Heart left ventricle (tissue), 16 donors: ENCODE measurements around the gene DDA1. TPM values are rescaled to one million over a fixed set of nuclear protein-coding genes. Genes with fewer than 3 reads are reported as not detected.

Experiments used
- ATAC-seq, 4 donors: fragments of 200-7000 bp; cut with Tn5 transposase; one replicate each; pipeline ENCODE4 v1.9.1; 2020 to 2022; ENCODE audit warnings: moderate library complexity in 4 of 4, mild to moderate bottlenecking in 3 of 4, moderate number of reproducible peaks in 1 of 4
- DNase-seq, 5 donors: peaks; one replicate each; pipeline ENCODE4 v3.0.0-alpha.2; 2020
- H3K27ac ChIP-seq, 12 donors: fragments of 200-600 bp; sonication (generic) in 4 of 12; one replicate each; pipeline versions ENCODE4 v1.5.0 to v1.8.0; 2016 to 2022; ENCODE audit warnings: mild to moderate bottlenecking in 2 of 12
- H3K27me3 ChIP-seq, 9 donors: fragments of 200-600 bp; sonication (generic) in 2 of 9; one replicate each; pipeline versions ENCODE4 v1.5.1 to v1.8.0; 2016 to 2022; ENCODE audit warnings: mild to moderate bottlenecking in 3 of 9
- H3K36me3 ChIP-seq, 9 donors: fragments of 200-600 bp; sonication (generic) in 2 of 9; one replicate each; pipeline versions ENCODE4 v1.5.0 to v1.8.0; 2018 to 2022; ENCODE audit warnings: mild to moderate bottlenecking in 2 of 9
- H3K4me1 ChIP-seq, 12 donors: fragments of 200-600 bp; sonication (generic) in 4 of 12; one replicate each; pipeline versions ENCODE4 v1.5.0 to v1.8.0; 2016 to 2022; ENCODE audit warnings: mild to moderate bottlenecking in 3 of 12
- H3K4me3 ChIP-seq, 12 donors: fragments of 200-600 bp; sonication (generic) in 4 of 12; one replicate each; pipeline versions ENCODE4 v1.5.0 to v1.8.0; 2017 to 2022; ENCODE audit warnings: mild to moderate bottlenecking in 9 of 12, moderate library complexity in 4 of 12
- H3K9me3 ChIP-seq, 12 donors: fragments of 200-600 bp; sonication (generic) in 4 of 12; one replicate each; pipeline versions ENCODE4 v1.5.0 to v1.8.0; 2016 to 2022; ENCODE audit warnings: mild to moderate bottlenecking in 1 of 12
- POLR2A ChIP-seq, 2 donors: fragments of 450-650 bp; IDR thresholded peaks; one replicate each; pipeline ENCODE4 v1.6.1; 2017; ENCODE audit warnings: antibody characterized with exemption in 2 of 2, mild to moderate bottlenecking in 2 of 2, moderate library complexity in 2 of 2
- WGBS, 4 donors: extraction: QIAGEN DNeasy Blood & Tissue Kit in 2 of 4; methylation state at CpG; one replicate each; pipeline versions ENCODE4 v1.1.5 to v1.1.7; 2013 to 2018; 5-methylcytosine and 5-hydroxymethylcytosine counted together
- intact Hi-C, 10 donors: fragments of 100-400 bp; cut with DNase I; formaldehyde crosslinking; loops; one replicate each; pipeline versions ENCODE4 v1.11.1 to v1.14.2; 2022
- polyA plus RNA-seq, 2 donors: library from polyadenylated mRNA; stranded (reverse); fragments of 200-250 nt; gene quantifications; one replicate each; pipeline ENCODE4 v1.2.3, GENCODE V29; 2013
- total RNA-seq, 9 donors: library from RNA; depleted of rRNA in 2 of 9; stranded (reverse); fragments of >200 nt in 2 of 9; fragmentation: NEBNext Ultra II Directional in 3 of 9; extraction: Animal tissue kit (Norgen Biotek cat#: 25700) in 3 of 9; gene quantifications; one replicate each; pipeline versions ENCODE4 v1.1.0 to v1.2.4, GENCODE V29; 2016 to 2023
- TF ChIP-seq, protein P1 (sequence below), 12 donors: fragments of 200-600 bp; sonication (generic) in 4 of 12; IDR thresholded peaks; one replicate each; pipeline versions ENCODE4 v1.5.0 to v1.8.0; 2018 to 2022; ENCODE audit warnings: antibody characterized with exemption in 12 of 12, mild to moderate bottlenecking in 5 of 12
- donor health status: ischemic (EF 13 %, LVEDD 7.1; RV severe dilation, severe dysfunction).
- donor health status: healthy with polysubstance abuse.
- donor health status: DM: no; HTN: yes; CAD: no.
- donor health status: DM: no; HTN: no; CAD: no.
- donor health status: ischemic (EF 25% LVEDD 6.9; RV normal size, moderate dysfunction).
- donor health status: ischemic (EF 25% LVEDD 5.7; RV mildly dilated, moderate dysfunction).
- donor health status: healthy.
- donor health status: DM: yes; HTN: yes; CAD: no.
- donor health status: ischemic (EF 35%, LVEDD 5.7; RV mildly dilated, moderate dysfunction).
- donor health status: nonischemic (EF 11% LVEDD 7.7; RV severe dilation, severe dysfunction).
- donor health status: DM: yes; HTN: yes; CAD: no.
- donor health status: PGD.
- donor health status: ischemic (EF 29% LVEDD 5.4; RV normal size, mild dysfunction).
- donor health status: nonischemic (EF 23%, LVEDD 6.1; RV moderate dilation, normal function).

Gene DDA1
- total and polyA plus RNA-seq, 11 donors: 13.9 to 84.6 (median 36.5) TPM

DNA sequence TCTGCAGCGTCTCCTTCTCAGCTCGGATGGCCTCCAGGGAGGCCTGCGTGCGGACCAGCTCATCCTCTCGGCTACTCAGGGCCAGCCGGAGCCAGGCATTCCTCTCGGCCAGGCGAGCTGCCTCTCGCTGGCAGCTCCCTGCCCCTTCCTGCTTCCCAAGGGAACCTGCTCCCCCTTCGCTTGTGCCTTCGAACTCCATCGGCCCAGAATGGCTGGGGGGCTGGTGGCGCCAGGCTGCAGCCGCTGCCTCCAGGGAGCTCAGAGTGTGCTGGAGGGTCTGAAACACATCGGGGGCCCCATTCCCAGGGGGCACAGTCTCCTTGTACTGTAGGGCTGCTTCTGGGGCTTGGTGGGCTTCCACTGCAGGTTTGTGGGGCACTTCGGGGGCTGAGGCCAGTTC, 46.8 kb upstream of the DDA1 start:
- peaks cover 0 to 15% (median 7%) of the 10 kb centered on the region in 12 donors for H3K4me1 ChIP-seq
- no peak for TF ChIP-seq POLR2A (IDR thresholded peaks at IDR 0.05)
- TF ChIP-seq, protein P1, sequence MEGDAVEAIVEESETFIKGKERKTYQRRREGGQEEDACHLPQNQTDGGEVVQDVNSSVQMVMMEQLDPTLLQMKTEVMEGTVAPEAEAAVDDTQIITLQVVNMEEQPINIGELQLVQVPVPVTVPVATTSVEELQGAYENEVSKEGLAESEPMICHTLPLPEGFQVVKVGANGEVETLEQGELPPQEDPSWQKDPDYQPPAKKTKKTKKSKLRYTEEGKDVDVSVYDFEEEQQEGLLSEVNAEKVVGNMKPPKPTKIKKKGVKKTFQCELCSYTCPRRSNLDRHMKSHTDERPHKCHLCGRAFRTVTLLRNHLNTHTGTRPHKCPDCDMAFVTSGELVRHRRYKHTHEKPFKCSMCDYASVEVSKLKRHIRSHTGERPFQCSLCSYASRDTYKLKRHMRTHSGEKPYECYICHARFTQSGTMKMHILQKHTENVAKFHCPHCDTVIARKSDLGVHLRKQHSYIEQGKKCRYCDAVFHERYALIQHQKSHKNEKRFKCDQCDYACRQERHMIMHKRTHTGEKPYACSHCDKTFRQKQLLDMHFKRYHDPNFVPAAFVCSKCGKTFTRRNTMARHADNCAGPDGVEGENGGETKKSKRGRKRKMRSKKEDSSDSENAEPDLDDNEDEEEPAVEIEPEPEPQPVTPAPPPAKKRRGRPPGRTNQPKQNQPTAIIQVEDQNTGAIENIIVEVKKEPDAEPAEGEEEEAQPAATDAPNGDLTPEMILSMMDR (IDR thresholded peaks at IDR 0.05): no peak
- WGBS, 4 donors: 52 to 68% (median 61%) methylated on average over 11 to 16 of the region's 16 CpGs

DNA sequence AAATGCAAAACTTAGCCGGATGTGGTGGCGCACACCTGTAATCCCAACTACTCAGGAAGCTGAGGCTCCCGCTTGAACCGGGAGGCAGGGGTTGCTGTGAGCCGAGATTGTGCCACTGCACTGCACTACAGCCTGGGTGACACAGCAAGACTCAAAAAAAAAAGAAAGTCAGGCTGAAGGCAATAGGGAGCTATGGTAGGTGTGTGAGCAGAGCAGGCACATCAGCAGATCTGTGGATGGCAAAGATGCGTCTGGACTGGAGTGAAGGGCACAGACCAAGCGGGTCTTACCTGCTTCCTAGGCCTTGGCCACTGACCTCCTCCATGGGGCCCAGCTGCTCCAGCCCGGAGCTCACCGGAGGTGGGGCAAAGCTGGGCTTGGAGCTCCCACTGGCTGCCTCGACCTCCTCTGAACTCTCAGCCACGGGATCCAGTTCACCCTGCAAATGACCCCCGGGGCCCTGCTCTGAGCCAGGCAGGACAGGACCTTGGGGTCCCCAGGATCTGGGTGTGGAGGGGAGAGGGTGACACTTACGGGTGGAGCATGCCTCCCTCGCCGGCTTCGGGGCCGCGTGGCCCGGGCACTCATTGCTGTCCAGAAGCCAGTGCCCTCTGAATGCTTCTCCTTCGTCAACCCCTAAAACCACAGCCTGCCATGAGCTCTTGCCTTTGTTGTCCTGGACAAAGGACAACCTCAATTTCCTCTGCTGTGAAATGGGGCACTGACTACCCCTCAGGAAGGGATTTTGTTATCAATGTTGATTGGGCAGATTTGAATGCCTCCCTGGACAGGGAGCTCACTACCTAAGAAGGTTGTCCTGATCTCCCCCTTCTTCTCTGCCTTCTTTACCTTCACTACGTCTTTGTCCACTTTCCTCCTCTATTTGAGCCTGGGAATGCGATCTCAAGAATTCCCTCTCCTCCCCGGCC, 45.4 kb upstream of the DDA1 start:
- 62 to 75% (median 69%) methylated on average over 13 to 23 of the region's 23 CpGs for WGBS, 4 donors

More for the DNA sequence above, 46.8 kb upstream of the DDA1 start:
- intact Hi-C loops: loop anchor here in 3 of 10 donors (5.0 to 10.0 kb wide), 2 partner anchors 45 to 188 kb away; partner anchors contain the start of genes USE1 (in 2 of the 3), HAUS8 (in 1 of the 3) and MYO9B (in 1 of the 3)
- Histone ChIP-seq H3K9me3 (peaks cover 0 to 12% (median 2%) of the 10 kb centered on the region in 12 donors), H3K36me3 (peaks cover 0 to 29% (median 0%) of the 10 kb centered on the region in 9 donors), H3K4me3 (peak overlapping the region in 10 of 12 donors; percentile 29 to 83 (median 62)), H3K27me3 (no peaks in the 10 kb centered on the region), H3K27ac (peak overlapping the region in 7 of 12 donors; percentile 12 to 97 (median 90))
- ATAC-seq (no peak), DNase-seq (no peak)

DNA sequence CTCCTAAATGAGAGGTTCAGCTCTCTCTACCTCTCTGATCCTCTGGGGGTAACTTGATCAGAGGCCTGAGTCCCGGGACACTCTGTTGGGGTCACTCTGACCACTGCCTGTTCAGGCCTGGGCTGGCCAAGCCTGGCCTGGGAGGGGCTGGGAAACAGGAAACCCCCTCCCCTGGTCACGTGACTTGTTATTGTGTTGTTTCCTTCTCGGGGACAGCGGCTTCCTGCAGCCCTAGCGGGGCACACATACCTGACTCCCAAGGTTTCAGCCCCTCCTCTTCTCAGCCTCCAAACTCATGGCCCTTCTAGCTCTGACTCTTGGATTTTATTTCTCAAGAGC, 44.8 kb upstream of the DDA1 start, which contains the start of gene USHBP1:
Gene USHBP1, minus strand, starts transcription at position 105 of the 339 bp plus-strand sequence. CDS start 446 bp downstream, outside the sequence.
- Histone ChIP-seq H3K36me3 (peaks cover 0 to 18% (median 10%) of the 10 kb centered on the region in 9 donors), H3K9me3 (peaks cover 0 to 5% (median 0%) of the 10 kb centered on the region in 12 donors), H3K27ac (peak within 1 kb of the TSS; percentile 66 to 98 (median 88)), H3K27me3 (no peaks in the 10 kb centered on the region), H3K4me3 (peak within 1 kb of the TSS; percentile 29 to 83 (median 60)), H3K4me1 (peaks cover 0 to 23% (median 15%) of the 10 kb centered on the region in 12 donors)
- DNase-seq (peak in 4 of 5 donors; percentile 68 to 84 (median 77)), ATAC-seq (peak in 3 of 4 donors; percentile 17 to 62 (median 22))
- peak in 1 of 2 donors; percentile 80 for TF ChIP-seq POLR2A (IDR thresholded peaks at IDR 0.05)
- TF ChIP-seq, protein P1 (IDR thresholded peaks at IDR 0.05): no peak
- intact Hi-C loops: loop anchor here in 3 of 10 donors (5.0 to 10.0 kb wide), 2 partner anchors 47 to 190 kb away; partner anchors contain the start of genes USE1 (in 2 of the 3), HAUS8 (in 1 of the 3) and MYO9B (in 1 of the 3)
- 26 to 37% (median 33%) methylated on average over 5 of the region's 5 CpGs for WGBS, 4 donors

More for the DNA sequence above, 45.4 kb upstream of the DDA1 start:
- no peak for ATAC-seq
- Histone ChIP-seq H3K9me3 (peaks cover 0 to 11% (median 2%) of the 10 kb centered on the region in 12 donors), H3K27ac (peak overlapping the region; percentile 66 to 98 (median 88)), H3K36me3 (peaks cover 0 to 18% (median 4%) of the 10 kb centered on the region in 9 donors), H3K4me3 (peak overlapping the region; percentile 29 to 83 (median 60)), H3K27me3 (no peaks in the 10 kb centered on the region), H3K4me1 (peaks cover 0 to 23% (median 15%) of the 10 kb centered on the region in 12 donors)
- intact Hi-C loops: loop anchor here in 3 of 10 donors (5.0 to 10.0 kb wide), 2 partner anchors 47 to 189 kb away; partner anchors contain the start of genes USE1 (in 2 of the 3), HAUS8 (in 1 of the 3) and MYO9B (in 1 of the 3)
- TF ChIP-seq, protein P1 (IDR thresholded peaks at IDR 0.05): no peak
- TF ChIP-seq POLR2A (IDR thresholded peaks at IDR 0.05): no peak
- DNase-seq: no peak
